ENCODE data around the gene SERPIND1.

SERPIND1 gene, protein sequence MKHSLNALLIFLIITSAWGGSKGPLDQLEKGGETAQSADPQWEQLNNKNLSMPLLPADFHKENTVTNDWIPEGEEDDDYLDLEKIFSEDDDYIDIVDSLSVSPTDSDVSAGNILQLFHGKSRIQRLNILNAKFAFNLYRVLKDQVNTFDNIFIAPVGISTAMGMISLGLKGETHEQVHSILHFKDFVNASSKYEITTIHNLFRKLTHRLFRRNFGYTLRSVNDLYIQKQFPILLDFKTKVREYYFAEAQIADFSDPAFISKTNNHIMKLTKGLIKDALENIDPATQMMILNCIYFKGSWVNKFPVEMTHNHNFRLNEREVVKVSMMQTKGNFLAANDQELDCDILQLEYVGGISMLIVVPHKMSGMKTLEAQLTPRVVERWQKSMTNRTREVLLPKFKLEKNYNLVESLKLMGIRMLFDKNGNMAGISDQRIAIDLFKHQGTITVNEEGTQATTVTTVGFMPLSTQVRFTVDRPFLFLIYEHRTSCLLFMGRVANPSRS

DNA sequence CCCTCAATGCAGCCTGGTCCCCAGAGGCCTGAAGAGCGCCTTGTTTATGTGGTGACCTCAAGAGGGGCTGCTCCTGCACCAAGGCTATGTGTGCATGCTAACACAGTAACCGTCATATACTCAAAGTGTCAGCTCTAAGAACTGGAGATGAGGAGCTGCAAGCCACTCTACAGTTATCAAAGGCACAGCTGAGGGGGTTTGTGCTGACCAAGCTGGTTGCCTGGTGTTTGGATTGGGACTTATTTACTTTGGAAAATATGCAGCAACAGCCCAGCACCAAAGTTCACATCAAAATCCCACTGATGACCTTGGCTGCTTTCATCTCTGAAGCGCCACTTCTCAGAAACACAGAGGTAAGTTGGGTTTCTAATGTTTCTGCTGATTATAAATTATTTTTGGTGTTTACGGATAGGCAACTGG is at the start of gene SERPIND1:
SERPIND1 (plus strand) TSS at position 321 of the 420 bp plus-strand sequence. CDS start 5,200 bp downstream, outside the sequence.
- Histone ChIP-seq H3K27me3 (ENCODE audit: insufficient read depth, low read depth, severe bottlenecking) (no peaks in the 10 kb centered on the region), H3K4me3 (ENCODE audit: low read depth, low read length) (no peak within 1 kb of the TSS), H3K27ac (no peak within 1 kb of the TSS), H3K36me3 (peaks cover 9% of the 10 kb centered on the region), H3K9me3 (ENCODE audit: severe bottlenecking) (no peaks in the 10 kb centered on the region)
- no peak for DNase-seq
- TF ChIP-seq, protein P1, sequence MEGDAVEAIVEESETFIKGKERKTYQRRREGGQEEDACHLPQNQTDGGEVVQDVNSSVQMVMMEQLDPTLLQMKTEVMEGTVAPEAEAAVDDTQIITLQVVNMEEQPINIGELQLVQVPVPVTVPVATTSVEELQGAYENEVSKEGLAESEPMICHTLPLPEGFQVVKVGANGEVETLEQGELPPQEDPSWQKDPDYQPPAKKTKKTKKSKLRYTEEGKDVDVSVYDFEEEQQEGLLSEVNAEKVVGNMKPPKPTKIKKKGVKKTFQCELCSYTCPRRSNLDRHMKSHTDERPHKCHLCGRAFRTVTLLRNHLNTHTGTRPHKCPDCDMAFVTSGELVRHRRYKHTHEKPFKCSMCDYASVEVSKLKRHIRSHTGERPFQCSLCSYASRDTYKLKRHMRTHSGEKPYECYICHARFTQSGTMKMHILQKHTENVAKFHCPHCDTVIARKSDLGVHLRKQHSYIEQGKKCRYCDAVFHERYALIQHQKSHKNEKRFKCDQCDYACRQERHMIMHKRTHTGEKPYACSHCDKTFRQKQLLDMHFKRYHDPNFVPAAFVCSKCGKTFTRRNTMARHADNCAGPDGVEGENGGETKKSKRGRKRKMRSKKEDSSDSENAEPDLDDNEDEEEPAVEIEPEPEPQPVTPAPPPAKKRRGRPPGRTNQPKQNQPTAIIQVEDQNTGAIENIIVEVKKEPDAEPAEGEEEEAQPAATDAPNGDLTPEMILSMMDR (IDR thresholded peaks at IDR 0.05; ENCODE audit: low read depth, low read length), result no peak

DNA sequence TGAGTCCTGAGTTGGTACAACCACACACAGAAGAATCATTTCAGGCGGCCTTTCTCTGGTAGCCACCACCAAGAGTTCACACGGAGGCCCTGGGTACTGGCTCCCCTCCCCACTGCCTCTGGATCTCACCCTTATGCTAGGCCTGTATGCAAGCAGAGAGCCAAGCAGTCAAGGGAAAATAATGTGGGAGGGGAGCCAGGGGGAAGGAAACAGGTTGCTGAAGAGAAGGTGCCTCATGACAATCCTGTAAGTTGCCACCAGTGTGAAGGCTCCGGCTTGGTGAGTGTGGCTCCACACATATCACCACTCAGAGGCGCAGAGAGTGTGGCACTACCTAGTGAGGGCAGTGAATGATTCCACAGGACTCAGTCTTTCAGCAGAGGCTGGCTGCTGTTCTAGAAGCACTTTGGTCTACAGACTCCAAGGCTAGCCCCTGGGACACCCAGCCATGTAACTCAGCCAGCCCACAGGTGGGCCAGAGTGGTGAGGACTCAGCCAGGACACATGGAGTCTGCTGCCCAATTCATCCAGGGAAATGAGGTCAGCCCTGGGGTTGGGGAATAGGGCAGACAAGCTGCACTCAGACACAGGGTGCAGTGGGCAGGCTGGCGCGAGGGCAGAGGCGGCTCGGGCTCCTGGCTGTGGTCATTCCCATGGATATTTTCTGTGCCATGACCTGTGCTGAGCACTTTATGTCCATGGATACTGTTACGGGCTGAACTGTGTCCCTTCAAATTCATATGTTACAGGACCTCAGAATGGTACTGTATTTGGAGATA is 49.0 kb upstream of the SERPIND1 start:
- TF ChIP-seq, protein P1 (IDR thresholded peaks at IDR 0.05; ENCODE audit: low read depth, low read length), result no peak
- Histone ChIP-seq H3K9me3 (ENCODE audit: severe bottlenecking) (no peaks in the 10 kb centered on the region), H3K4me3 (ENCODE audit: low read depth, low read length) (no peak overlapping the region), H3K27me3 (ENCODE audit: insufficient read depth, low read depth, severe bottlenecking) (no peaks in the 10 kb centered on the region), H3K27ac (no peak overlapping the region; the same call in 1 of the 2 replicates), H3K36me3 (peaks cover 53% of the 10 kb centered on the region)
- DNase-seq, result no peak

DNA sequence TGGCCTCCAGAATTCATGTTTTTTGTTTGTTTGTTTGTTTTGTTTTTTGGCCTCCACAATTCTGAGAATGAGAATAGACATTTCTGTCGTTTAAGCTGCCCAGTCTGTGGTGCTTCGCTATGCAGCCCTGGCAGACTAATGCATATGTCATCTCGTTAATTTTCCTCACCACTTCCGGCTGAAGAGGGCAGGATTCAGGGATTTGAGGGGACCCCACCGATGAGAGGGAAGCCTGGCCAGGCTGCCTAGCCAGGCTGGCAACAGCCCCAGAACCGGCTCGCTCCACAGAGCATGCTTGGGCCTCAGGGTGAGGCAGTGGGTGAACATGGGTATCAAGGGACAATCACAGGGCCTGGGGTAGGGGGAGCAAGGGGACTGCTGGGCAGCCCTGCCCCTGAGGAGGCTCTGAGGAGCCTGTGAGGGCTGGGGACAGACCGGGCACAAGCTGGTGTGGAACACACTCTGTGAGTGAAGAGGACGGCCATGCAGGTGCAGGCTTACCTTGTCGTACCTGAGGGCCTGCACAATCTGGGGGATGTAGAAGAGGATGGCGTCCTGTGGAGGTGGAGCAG is 47.8 kb upstream of the SERPIND1 start:
- DNase-seq, result no peak
- Histone ChIP-seq H3K9me3 (ENCODE audit: severe bottlenecking) (no peaks in the 10 kb centered on the region), H3K36me3 (peaks cover 57% of the 10 kb centered on the region), H3K27me3 (ENCODE audit: insufficient read depth, low read depth, severe bottlenecking) (no peaks in the 10 kb centered on the region), H3K4me3 (ENCODE audit: low read depth, low read length) (no peak overlapping the region), H3K27ac (peak overlapping the region; percentile 16)
- TF ChIP-seq, protein P1 (IDR thresholded peaks at IDR 0.05; ENCODE audit: low read depth, low read length), result no peak

DNA sequence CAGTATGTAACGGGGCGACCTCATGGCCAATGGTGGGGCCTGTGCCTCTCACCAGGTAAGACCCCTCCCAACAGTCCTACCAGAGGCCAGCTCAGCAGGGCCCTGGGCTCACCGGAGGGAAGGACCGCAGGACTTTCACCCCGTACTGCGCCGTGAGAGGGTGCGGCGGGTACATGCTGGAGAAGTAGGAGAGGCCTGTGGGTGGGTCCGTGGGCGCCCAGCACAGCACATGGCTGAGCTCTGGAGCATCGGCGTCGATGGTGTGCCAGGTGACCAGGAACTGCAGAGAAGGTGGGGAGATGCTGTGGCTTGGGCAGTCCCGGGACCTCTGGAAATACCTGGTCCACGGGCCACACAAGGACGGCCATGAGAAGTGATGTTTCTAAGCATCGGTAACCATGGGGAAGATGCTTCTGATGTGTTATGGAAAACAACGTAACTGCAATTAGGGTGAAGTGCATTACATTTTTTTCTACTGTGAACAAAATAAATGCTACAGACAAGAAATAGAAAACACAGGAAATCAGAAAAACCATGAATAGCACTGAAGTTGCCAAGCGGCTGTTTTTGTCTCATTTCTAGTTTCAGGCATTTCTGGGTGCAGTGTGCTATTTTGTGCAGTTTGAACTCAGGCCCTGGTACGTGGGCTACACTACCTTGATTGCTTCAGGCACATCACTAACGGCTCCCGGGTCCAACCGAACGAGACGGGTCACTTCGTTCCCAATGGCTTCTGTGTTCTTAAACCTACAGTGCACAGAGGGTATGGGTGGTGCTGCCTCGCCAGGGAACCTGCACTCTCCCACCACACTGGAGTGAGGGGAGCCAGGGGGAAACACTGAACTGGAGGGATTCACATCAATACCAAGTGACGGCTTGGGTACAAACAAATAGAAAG is 46.5 kb upstream of the SERPIND1 start:
- Histone ChIP-seq H3K36me3 (peaks cover 52% of the 10 kb centered on the region), H3K9me3 (ENCODE audit: severe bottlenecking) (no peaks in the 10 kb centered on the region), H3K27ac (no peak overlapping the region), H3K4me3 (ENCODE audit: low read depth, low read length) (no peak overlapping the region), H3K27me3 (ENCODE audit: insufficient read depth, low read depth, severe bottlenecking) (no peaks in the 10 kb centered on the region)
- DNase-seq, result no peak
- TF ChIP-seq, protein P1 (IDR thresholded peaks at IDR 0.05; ENCODE audit: low read depth, low read length), result no peak
